Omental fat pad (tissue), 4 donors: ENCODE data around the gene COX10. TPM values are rescaled to one million over a fixed set of nuclear protein-coding genes. Genes with fewer than 3 reads are reported as not detected.
"Not testable (repeated sequence)": the region's sequence is repeated elsewhere in the genome, so short reads cannot be mapped to it uniquely, and the experiment has no call there.

Experiments
- ATAC-seq: fragments of 150-250 bp; one replicate; pipeline ENCODE4 v1.9.1; 2016; ENCODE audit warnings: mild to moderate bottlenecking, moderate library complexity; ENCODE audit not compliant: low FRiP score
- DNase-seq: peaks from one replicate; pipeline ENCODE4 v3.0.0-alpha.2; 2019; ENCODE audit warnings: low spot score
- CTCF ChIP-seq, 3 donors: fragments of 450-650 bp; IDR thresholded peaks; one replicate each; pipeline ENCODE4 v1.5.1; 2016 to 2017; ENCODE audit warnings: antibody characterized with exemption in 3 of 3, mild to moderate bottlenecking in 3 of 3, moderate library complexity in 2 of 3
- total RNA-seq, 4 donors: library from RNA; depleted of rRNA; stranded (reverse); fragments of >200 nt; gene quantifications; one replicate each; pipeline ENCODE4 v1.1.0, GENCODE V29; 2016

COX10 gene
- total RNA-seq, 4 donors from 2014 or later = 15.4 to 28.8 (median 24.8) TPM

- TF ChIP-seq CTCF (IDR thresholded peaks at IDR 0.05) = no peak
- ATAC-seq = no peak
Observed at GRCh38 chr17:14222611-14223010, 153.3 kb downstream of the COX10 start.

DNA sequence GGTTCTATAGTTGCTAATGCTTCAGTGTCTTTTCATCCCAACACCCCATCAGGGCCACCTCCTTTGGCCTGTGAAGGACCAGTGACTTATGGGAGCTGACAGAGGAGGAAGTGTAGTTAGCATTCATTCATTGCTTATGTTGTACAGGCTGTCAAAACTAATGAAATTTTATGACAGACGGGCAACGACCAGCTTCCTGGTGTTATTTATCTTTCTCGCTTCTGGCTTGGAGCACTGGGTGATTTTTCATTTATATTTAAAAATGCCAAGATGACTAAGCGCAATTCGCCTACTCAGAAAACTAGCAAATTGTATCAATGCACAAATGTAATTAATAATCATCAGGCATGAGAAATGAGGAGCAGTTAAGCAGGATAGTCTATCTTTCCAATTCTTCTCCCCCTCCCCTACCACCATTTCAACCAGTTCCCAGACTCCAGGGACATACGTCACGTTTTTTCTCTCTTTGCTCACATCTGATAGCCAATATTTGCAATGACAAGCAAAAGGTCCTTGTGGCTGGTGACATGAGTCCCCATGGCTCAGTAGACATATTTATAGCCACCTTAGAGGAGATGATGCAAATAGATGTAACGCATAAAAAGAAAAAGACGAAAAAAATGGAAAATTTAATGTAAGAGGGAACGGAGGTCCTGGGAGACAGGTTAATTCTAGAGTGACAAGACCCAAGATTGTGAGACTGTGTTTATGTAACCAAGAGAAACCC lies 156.1 kb downstream of the COX10 start:
- DNase-seq = no peak
- no peak for ATAC-seq
- no peak for TF ChIP-seq CTCF (IDR thresholded peaks at IDR 0.05)

More at GRCh38 chr17:14222611-14223010, 153.3 kb downstream of the COX10 start:
- DNase-seq = no peak

GRCh38 chr17:14227052-14227451 lies 157.7 kb downstream of the COX10 start:
- no peak for TF ChIP-seq CTCF (IDR thresholded peaks at IDR 0.05)
- ATAC-seq = no peak
- no peak for DNase-seq

DNA sequence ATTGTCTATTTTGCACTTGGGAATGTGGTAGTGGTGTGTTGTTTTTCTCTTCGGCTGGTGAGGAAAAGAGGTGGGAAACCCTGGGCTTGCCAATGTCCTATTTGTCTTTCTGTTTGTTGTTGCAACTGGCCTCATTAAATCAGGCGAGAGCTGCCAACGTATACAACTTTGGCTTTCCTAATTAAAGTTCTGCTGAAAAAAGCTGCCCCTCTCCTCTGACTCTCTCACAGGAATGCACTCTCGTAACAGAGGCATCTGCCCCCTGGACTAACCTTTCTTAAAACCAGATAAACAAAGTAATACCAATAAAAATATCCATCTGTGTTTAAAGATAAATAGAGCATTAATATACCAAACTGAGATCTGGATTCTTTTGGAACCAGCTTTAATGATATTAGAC lies 159.6 kb downstream of the COX10 start:
- DNase-seq (no peak), ATAC-seq (no peak)
- TF ChIP-seq CTCF (IDR thresholded peaks at IDR 0.05) = no peak

DNA sequence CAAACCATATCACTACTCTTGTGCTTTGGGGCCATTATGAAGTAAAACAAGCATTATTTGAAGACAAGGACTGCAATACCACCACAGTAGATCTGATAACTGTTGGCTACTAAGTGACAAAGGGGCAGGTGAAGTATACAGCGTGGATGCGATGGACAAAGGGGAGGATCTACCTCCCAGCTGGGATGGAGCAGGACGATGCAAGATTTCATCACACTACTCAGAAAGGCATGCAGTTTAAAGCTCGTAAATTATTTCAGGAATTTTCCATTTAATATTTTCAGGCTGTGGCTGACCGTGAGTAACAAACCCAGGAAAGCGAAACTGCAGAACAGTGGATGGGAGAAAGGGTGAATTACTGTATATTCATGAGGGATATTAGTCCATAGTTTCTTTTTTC lies 161.9 kb downstream of the COX10 start:
- ATAC-seq = peak; percentile 83
- not testable (repeated sequence) for DNase-seq

DNA sequence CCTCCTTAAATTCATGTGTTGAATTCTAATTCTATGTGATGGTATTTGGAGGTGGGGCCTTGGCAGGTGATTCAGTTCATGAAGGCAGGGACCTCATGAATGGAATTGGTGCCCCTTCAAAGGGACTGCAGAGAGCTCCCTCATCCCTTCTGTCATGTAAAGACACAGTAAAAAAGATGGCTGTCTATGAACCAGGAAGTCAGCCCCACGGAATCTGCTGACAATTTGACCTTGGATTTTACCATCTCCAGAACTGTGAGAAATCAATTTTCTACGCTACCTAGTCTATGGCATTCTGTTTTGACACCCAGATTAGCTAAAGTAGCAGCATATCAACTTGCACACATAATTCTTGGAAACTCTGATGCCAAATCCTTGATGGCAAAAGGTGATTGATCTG lies 165.7 kb downstream of the COX10 start:
- not testable (repeated sequence) for ATAC-seq, DNase-seq

GRCh38 chr17:14236032-14236431 lies 166.7 kb downstream of the COX10 start:
- ATAC-seq, DNase-seq: not testable (repeated sequence)

DNA sequence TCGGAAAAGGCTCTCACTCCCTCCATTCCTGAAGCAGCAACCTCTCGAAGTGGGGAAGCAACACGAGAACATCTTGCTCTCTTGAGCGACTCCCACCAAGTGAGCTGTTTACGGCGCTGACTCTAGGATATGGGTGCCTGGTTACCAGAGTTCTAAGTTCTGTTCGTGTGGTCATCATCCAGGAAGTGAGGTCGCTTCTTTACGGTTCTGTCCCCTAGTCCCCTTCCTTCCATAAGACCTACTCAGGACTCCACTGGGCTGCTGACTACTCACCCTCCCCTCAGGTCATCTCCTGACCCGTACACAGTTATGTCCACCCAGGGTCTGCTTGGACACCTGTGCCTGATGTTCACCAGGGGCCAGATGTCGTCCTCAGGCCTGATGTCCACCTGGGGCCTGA lies 167.5 kb downstream of the COX10 start, which contains the start of gene CDRT15:
Gene CDRT15, minus strand, starts transcription at position 101 of the 400 bp plus-strand sequence. Its CDS starts 29 bp downstream, at position 72.
- ATAC-seq, DNase-seq: not testable (repeated sequence)

DNA sequence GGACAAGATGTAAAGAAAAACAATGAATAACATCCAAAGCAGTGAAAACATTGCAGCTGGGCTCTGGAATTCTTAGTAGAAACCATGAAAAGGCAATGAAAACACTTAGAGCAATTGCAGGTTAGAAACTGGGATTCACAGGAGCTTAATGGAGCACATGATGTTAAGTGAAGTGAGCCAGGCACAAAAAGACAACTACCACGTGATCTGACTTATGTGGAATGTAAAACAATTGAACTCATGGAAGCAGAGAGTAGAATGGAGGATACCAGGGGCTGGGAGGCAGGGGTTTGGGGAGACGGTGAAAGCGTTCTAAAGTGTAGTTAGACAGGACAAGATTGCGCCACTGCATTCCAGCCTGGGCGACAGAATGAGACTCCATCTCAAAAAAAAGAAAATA lies 170.0 kb downstream of the COX10 start:
- DNase-seq, ATAC-seq: not testable (repeated sequence)

- no peak for TF ChIP-seq CTCF (IDR thresholded peaks at IDR 0.05)
- no peak for ATAC-seq
- no peak for DNase-seq
Observed at GRCh38 chr17:14245002-14245401, 175.7 kb downstream of the COX10 start.
